HG03280 (cell line): ENCODE results near the gene LSS.
"Not testable (repeated sequence)": the region's sequence is repeated elsewhere in the genome, so short reads cannot be mapped to it uniquely, and the experiment has no call there.

Source experiments
- ATAC-seq: cut with Tn5 transposase; IDR thresholded peaks from one replicate; pipeline ENCODE4 v1.9.1; 2021; ENCODE audit warnings: mild to moderate bottlenecking, moderate library complexity; ENCODE audit not compliant: unreplicated experiment

Gene LSS

DNA sequence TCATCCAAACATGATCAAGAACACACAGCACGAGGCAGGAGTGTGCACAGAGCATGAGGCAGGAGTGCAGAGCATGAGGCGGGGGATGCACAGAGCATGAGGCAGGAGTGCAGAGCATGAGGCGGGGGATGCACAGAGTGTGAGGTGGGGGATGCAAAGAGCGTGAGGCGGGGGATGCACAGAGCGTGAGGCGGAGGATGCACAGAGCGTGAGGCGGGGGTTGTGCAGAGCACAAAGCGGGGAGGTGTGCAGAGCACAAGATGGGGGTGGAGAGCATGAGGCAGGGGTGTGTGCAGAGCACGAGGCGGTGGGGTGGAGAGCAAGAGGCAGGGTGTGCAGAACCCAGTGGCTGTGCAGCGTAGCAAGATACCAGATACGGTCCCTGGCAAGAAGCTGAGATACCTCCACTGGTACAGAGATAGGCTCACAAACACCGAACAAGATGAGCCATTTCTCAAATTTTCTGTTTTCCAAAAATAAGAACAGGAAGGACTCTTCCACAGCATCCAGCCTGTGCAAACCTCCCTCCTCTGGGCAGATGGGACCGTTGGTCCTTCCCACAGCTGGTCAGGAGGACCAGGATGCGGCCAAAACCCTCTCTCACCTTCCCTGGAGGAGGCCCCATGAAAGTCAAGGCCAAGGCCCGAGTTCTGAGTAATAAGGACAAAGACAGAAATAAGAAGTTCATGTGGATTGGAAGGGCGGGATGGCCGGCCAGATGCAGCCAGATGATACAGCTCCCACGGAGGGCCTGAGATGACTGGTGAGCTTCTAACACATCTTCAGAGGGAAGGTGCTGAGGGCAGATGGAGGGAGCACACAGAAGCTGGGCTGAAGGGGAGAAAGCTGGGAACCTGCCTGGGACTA is 56.3 kb downstream of the LSS start:
- no peak for ATAC-seq

DNA sequence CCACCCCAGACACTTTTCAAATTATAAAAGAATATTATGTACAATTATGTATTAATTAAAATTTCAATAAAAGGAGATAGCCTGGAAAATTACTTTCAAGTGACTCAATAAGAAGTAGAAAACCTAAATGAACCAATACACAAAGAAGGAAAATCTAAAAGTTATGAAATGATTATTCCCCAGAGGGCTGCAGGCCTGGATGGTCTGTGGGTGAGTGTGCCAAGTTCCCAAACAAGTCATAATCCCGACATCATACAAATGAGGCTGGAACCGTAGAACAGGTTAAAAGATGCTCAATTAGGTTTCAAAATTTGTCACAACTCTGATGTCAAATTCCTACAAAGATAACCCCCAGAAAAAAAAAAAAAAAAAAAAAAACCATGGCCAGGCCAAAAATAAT is 57.0 kb downstream of the LSS start:
- ATAC-seq, result no peak

DNA sequence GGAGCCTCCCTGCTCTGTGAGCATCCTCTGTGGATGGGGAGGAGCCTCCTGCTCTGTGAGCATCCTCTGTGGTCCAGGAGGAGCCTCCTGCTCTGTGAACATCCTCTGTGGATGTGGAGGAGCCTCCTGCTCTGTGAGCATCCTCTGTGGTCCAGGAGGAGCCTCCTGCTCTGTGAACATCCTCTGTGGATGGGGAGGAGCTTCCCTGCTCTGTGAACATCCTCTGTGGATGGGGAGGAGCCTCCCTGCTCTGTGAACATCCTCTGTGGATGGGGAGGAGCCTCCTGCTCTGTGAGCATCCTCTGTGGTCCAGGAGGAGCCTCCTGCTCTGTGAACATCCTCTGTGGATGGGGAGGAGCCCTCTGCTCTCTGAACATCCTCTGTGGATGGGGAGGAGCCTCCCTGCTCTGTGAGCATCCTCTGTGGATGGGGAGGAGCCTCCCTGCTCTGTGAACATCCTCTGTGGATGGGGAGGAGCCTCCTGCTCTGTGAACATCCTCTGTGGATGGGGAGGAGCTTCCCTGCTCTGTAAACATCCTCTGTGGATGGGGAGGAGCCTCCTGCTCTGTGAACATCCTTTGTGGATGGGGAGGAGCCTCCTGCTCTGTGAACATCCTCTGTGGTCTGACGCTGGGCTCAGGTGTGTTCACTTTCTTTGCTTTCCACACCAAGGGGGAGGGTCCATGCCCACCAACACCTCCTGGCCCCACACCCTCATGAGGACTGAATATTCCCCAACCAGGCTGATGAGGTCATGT is 58.0 kb downstream of the LSS start:
- not testable (repeated sequence) for ATAC-seq

DNA sequence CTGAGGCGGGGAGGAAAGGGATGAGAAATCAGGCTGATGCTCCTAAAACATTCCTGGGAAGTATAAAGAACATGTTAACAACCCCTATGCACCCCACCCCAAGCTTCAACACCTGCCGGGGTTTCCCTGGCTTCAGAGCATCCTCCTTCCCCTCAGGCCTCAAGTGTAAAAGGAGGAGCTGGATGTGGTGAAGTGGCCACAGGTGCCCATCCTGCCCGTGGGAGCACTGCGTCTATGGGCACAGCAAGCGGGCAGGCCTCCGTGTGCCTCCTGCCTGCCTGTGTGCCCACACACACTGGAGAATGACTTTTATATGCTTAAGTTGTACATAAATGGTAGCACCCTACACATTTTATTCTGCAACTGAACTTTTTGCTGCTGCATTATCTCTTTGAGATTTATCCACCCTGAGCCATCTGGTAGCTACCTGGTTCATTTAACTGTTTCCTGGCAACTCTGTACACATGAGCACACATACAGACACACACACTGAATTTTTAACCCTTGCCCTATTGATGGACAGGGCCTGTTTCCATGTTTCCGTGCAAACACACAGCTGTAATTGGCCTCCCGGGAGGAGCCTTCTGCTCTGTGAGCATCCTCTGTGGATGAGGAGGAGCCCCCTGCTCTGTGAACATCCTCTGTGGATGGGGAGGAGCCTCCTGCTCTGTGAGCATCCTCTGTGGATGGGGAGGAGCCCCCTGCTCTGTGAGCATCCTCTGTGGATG is 59.8 kb downstream of the LSS start:
- ATAC-seq, result no peak

DNA sequence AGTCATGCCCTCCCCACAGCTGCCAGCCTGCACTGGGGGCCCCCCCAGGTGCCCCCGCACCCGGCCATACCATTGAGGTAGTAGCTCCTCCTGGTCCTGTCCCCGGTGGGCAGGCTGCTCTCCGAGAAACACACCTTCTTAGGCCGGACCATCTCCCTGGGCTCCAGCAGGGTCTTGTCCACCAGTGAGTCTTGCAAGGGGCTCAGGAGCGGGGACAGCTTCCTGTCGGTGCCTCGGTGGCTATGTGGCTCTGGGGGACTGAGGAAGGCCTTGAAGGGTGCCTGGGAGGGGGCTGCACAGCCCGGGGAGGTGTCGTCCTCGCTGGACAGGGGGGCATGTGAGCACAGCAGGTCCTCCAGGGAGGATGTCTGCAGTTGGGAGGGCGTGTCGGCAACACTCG is 60.3 kb downstream of the LSS start:
- ATAC-seq, result no peak

DNA sequence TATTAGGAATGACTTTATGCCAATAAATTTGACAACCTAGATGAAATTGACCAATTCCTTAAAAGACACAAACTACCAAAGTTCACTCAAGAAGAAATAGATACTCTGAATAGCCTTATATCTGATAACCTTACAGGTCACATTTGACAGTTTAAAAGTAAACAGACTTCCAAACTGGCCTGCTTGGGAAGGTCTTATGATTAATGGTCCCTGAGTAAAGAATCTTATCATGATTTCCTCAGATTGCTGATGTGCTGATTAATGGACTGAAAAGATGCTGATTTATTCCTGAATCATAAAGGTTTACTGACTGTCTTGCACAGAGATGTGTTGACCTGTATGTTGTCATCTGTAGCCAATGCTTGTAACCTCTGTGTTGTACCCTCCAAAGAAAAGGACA is 63.5 kb downstream of the LSS start:
- ATAC-seq, result no peak

DNA sequence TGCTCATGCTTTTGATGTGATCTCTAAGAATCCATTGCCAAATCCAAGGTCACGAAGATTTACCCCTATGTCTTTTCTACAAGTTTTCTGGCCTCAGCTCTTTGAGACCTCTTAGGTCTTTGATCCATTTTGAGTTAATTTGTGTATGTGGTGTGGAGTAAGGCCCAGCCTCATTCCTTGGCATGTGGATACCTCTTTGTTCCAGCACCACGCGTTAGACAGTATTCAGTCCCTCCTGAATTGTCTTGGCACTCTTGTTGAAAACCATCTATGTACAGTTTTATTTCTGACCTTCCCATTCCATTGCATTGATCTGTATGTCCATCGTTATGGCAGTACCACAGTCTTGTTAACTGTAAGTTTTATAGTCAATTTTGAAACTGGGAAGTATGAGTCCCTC is 65.2 kb downstream of the LSS start:
- ATAC-seq, result no peak

DNA sequence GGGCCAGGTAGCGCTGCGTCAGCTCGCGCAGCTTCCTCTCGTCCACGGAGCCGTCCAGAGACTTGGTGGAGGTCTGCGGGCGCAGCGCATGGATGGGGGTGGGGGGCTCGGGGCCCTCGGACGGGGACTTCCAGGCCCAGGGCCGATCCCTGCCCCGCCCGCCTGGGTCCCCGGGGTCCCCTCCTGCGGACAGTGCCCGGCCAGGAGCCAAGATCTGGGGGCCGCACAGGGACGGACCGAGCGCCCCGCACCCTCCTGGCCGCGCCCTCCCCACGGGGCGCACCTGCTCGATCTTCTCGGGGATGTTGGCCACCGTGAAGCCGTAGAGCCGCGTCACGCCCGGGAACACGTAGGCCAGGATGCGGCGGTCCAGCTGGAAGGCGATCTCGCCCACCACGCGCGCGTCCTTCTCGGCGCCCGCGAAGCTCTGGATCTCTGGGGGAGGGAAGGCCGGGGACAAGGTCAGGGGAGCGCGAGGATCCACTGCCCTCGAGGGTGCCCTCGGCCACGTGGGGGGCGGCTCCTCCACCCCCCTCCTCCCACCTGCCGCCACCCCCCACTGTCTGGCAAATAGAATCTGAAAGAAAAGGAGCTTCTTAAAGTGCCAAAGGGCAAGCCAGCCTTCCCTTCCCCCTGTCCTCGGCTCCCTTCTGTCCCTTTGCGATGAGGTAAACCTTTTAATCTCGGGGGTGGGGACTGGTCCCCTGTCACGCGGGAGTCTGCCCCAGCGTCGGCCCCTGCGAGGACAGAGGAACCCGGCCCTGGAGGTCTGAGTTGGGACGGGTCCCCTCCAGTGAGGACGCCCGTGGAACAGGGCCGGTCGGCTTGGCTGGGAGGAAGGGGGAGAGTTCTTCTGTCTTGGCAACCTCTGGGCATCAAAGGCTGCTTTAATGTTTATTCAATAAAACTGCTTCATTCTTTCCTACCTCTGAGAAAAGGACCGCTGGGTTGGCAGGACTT is 66.7 kb downstream of the LSS start:
- no peak for ATAC-seq

DNA sequence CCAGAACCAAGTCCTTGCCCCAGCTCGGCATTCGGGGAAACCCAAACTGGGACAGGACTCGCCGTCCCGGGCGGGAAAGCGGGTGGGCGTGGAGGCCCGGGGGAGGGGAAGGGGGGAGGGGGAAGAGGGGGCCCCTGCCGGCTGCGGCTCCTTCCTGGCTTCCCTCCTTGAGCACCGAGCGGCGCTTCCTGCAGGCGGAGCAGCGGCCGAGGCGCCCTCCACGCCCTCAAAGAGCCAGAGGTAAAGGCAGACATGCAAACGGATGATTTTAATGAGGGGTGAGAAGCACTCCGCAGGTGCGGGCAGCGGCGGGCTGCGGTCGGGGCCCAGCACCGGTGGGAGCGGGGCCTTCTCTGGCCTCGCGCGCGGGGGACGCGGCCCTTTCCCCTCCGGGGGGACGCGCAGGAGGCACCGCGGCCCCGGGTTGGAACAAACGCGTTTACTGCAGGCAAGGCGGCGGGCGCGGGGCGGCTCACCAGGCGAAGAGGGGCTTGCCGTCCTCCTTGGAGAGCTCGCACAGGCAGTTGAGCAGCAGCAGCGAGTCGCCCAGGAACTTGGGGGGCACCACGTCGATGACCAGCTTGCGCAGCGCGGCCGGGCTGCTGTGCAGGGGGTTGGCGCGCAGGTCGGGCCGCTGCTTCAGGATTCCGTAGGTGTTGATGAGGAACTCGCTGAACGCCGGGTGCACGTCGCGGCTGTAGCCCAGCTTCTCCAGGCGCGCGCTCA is 67.5 kb downstream of the LSS start:
- no peak for ATAC-seq

DNA sequence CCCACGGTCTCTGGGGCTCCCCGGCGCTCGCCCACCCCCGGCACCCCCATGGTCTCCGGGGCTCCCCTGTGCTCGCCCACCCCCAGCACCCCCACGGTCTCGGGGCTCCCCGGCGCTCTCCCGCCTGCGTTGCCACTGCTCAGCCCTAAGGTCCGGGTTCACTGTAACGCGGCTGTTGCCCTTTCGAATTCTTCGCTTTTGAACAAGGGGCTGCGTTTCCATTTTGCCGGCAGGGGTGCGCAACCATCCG is 68.0 kb downstream of the LSS start:
- no peak for ATAC-seq

DNA sequence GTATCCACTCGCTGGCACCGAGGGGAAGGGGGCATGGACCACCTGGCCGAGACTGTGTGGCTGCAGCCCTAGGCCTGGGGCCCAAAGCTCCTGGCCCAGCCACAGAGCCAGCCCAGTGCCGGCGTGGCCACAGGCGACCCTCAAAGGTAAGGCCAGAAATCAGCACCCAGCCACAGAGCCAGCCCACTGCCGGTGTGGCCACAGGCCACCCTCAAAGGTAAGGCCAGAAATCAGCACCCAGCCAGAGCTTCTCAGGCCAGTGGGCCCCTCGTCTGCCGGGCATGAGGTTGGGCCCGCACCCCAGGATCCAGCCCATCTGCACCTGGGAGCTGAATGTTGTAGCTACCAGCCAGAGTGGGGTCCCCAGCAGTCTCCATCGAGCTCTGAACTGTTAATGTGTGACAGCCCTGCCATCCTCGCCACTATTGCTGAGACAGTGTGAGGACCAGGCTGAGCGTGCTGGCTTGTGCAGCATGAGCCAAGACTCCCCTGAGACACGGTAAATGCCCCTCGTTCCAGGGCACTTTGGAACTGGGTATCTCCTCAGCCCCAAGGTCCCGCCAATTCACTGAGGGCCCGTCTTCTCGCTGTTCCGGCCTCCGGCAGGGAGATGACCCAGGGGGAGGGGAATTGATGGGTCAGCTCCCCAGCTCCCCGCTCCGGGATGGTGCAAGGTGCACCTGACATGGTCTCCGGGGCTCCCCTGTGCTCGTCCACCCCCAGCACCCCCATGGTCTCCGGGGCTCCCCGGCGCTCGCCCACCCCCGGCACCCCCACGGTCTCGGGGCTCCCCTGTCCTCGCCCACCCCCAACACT is 68.5 kb downstream of the LSS start:
- ATAC-seq, result no peak

DNA sequence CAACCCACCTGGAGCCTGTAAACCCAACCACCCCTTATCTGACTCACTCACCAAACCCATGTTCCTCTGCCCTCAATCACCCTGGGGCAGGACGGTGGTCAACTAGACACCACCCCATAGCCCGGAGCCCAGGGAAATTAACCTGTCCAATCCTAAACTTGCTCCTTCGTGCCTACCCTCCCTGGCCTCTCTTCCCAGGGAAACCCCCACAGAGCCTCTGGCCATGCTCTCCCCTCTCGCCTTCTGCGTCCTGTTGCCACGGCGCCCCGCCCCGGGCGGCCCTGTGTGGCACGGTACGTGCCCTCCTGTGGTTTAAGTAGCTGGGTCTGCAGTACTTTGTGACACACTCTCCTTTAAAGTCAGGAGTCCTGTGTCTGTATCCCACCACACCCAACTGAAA is 69.2 kb downstream of the LSS start:
- ATAC-seq, result no peak

DNA sequence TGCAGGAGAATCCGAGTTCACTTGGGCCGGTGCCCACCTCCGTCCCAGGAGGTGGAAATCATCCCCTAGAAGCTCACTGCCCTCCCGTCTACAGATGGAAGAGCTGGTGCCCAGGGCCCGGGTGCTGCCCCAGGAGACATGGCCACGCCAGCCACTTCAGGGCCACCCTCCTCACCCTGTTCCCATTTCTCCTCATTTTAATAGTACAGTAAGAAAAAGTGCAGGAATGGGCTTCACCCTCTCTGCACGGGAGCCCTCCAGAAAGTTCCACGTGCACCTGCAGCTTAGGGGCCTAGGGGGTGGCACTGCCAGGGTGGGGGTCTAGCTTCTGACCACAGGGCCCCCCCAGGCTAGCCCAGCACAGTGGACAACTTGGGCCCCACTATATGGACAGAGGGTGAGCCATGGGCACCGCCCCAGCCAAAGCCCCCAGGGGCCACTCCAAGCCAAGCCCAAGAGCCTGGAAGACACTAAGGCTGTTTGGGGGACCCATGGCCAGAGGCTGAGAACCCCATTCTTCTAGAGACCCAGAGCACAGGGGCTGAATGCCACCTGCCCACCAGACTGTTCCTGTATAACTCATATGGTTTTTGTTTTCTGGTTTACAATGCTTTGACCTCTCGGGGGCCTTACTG is 69.8 kb downstream of the LSS start:
- ATAC-seq, result no peak

DNA sequence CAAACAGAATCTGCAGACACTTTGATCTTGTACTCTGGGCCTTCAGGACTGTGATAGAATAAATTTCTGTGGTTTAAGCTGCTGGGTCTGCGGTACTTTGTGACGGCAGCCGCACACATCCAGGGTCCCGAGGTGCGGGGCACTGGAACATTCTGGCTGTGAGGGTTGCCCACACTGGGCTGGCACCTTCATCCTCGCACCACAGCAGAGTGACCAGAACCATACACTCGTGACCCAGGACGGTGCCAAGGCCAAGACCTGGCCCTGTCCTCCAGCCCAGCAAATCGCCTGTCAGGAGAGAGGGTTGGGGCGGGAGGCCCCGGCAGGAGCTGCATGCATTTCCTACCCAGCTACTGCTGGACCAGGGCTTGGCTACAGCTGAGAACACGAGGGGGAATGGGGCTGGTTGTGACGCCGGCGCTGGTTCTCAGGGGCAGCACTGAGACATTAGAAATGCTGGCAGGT is 70.6 kb downstream of the LSS start:
- ATAC-seq, result no peak

DNA sequence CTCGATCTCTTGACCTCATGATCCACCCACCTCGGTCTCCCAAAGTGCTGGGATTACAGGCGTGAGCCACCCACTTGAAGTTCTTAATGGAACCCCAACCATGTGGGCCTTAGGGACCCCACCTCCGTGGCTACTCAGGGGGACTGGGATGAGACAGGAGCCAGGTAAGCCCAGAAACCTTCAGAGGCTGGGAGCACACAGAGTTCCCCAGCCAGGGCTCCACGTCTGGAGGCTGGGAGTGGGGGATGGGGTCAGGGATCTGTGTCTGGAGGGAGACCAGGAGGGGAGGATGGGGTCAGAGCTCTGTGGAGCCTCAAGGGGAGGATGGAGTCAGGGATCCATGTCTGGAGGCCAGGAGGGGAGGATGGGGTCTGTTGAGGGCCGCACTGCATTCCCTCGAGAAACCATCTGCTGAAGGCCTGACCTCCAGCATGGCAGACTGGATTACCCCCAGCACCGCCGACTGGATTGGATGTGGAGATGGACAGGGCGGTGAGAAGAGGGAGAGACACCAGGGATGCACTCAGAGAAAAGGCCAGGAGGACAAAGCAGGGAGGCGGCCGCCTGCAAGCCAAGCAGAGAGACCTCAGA is 71.1 kb downstream of the LSS start:
- no peak for ATAC-seq

DNA sequence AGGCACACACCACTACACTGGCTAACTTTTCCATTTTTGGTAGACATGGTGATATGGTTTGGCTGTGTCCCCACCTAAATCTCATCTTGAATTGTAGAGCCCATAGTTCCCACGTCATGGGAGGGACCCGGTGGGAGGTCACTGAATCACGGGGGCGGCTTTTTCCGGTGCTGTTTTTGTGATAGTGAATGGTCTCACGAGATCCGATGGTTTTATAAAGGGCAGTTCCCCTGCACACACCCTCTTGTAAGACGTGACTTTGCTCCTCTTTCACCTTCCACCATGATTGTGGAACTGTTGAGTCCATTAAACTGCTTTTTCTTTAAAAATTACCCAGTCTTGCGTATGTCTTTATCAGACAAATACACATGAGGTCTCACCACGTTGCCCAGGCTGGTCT is 71.9 kb downstream of the LSS start:
- no peak for ATAC-seq

DNA sequence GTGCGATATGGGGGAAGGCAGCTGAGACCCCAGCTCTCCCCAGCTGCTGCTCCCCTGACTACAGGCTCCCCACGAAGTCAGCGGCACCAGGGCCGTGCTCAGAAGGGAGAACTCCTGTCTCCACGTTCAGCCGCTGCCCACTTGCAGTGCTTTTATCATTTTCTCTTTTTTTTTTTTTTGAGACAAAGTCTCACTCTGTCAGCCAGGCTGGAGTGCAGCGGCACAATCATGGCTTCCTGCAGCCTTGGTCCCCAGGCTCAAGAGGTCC is 72.3 kb downstream of the LSS start:
- no peak for ATAC-seq

DNA sequence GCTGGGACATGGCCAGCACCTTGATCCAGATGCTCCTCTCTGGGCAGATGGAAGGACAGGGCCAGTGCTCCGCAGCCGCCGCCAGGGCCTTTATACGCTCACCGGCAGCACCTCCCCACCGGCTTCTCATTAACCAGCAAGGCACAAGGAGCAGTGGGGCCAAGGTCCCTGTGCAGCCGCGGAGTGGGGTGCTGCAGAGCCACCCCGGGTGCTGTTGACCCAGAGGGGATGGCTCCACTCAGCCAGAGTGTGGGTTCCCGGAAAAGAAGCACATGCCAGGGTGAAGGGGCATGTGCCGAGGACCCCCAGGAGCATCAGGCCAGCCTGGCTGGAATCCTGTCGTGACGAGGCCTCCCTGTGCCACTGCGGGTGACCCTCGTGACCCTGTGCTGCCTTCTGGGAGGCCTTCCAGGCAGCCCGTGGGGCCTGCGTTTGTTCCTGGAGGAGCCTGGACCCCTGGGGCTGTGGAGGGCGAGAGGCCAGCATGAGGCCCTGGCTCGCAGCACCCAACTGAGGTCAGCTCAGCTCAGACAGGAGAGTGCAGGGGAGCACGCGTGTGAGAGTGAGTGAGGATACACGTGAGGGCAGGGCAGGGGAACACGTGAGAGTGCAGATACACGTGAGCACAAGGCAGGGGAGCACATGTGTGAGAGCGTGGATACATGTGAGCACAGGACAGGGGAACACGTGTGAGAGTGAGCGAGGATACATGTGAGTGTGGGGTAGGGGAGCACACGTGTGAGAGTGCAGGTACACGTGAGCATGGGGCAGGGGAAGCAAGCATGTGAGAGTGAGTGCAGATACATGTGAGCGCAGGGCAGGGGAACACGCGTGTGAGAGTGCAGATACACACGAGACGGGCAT is 72.8 kb downstream of the LSS start, which contains the start of gene FTCD:
TSS of gene FTCD (minus strand) at position 66 of the 864 bp plus-strand sequence. CDS start at position 10, 56 bp downstream.
- no peak for ATAC-seq
